CD4-positive, alpha-beta T cell treated with Interferon gamma for 1 hour (primary cell): ENCODE results near the gene SSRP1.
"Not testable (repeated sequence)": the region's sequence is repeated elsewhere in the genome, so short reads cannot be mapped to it uniquely, and the experiment has no call there.

ENCODE experiments used
- DNase-seq: peaks from one replicate; pipeline ENCODE4 v3.0.0-alpha.2; 2020

The SSRP1 gene, protein sequence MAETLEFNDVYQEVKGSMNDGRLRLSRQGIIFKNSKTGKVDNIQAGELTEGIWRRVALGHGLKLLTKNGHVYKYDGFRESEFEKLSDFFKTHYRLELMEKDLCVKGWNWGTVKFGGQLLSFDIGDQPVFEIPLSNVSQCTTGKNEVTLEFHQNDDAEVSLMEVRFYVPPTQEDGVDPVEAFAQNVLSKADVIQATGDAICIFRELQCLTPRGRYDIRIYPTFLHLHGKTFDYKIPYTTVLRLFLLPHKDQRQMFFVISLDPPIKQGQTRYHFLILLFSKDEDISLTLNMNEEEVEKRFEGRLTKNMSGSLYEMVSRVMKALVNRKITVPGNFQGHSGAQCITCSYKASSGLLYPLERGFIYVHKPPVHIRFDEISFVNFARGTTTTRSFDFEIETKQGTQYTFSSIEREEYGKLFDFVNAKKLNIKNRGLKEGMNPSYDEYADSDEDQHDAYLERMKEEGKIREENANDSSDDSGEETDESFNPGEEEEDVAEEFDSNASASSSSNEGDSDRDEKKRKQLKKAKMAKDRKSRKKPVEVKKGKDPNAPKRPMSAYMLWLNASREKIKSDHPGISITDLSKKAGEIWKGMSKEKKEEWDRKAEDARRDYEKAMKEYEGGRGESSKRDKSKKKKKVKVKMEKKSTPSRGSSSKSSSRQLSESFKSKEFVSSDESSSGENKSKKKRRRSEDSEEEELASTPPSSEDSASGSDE

GRCh38 chr11:57335343-57336110, at the start of gene SSRP1:
Gene SSRP1, minus strand, starts transcription at chr11:57335892. Its CDS starts 771 bp downstream, at chr11:57335121.
- DNase-seq: peak; percentile 90

DNA sequence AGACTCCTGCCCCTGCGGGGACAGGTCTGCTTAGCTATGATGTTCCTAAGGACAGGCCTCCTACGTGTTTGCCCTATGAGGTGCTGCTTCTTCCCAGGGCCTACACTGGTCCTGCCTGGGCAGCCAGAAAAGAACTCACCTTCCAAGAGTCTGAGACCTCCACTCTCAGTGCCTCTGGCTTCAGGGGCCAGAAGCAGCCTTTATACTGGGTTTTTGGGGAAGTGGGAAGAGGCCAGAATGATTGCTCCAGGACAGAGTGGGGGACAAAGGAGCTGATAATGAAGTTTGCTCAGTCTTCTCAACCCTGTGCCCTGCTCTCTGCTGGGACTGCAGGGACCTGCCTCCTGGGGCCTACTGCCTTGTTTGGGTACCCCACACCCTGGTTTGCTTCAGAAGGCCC, 45.3 kb upstream of the SSRP1 start, which contains the start of gene PRG3:
Gene PRG3 (minus strand): TSS at position 176 of the 400 bp plus-strand sequence. CDS start 442 bp downstream, outside the sequence.
- no peak for DNase-seq

- DNase-seq: no peak
Measured at GRCh38 chr11:57379732-57380131, 44.0 kb upstream of the SSRP1 start.

DNA sequence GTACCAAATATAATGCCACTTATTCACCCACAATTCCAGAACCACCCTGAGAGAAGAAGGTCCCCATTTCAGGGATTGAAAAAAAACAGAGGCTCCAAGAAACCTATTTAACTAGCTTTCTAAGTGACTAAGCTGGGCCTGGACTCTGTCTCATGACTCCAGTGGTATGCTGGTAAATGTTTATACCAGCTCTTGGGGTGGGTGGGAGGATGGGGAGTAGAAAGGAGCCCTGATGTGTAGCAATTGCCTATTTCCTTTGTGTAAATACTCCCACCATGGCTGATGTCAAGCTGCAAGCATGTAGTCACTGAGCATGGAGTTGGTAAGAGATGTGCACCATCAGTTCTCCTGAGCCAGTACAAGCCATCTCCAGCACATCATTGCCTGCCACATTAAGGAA, 42.5 kb upstream of the SSRP1 start:
- no peak for DNase-seq

- DNase-seq: no peak
Measured at GRCh38 chr11:57377107-57377506, 41.4 kb upstream of the SSRP1 start.

- no peak for DNase-seq
Measured at GRCh38 chr11:57376095-57377090, 40.7 kb upstream of the SSRP1 start.

GRCh38 chr11:57375490-57375889, 39.8 kb upstream of the SSRP1 start:
- DNase-seq: no peak

- DNase-seq: no peak
Measured at GRCh38 chr11:57374966-57375365, 39.3 kb upstream of the SSRP1 start.

GRCh38 chr11:57373146-57373545, 37.5 kb upstream of the SSRP1 start:
- DNase-seq: no peak

DNA sequence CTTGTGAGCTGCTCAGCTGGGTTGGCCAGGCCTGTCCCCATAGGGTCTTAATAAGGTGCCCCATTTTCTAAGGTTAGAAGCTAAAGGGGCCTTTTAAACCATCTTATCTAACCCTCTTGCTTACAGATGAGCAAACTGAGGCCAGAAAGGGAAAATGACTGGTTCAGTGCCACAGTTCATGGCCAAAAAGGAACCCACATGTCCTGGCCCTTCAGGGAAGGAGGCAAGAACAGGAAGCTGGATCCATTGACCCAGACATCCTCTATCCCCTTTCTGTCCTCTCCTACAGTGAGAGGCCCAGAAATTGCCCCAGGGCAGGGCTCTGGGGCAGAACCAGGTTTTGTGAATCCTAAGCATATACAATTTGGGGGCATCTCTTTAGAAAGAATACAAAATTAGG, 35.2 kb upstream of the SSRP1 start:
- DNase-seq: no peak

GRCh38 chr11:57370251-57370650, 34.6 kb upstream of the SSRP1 start:
- DNase-seq: no peak

- DNase-seq: no peak
Measured at GRCh38 chr11:57368845-57369232, 33.1 kb upstream of the SSRP1 start.

- no peak for DNase-seq
Measured at GRCh38 chr11:57368106-57368844, 32.6 kb upstream of the SSRP1 start.

- DNase-seq: no peak
Measured at GRCh38 chr11:57364851-57365660, 29.4 kb upstream of the SSRP1 start.

- DNase-seq: no peak
Measured at GRCh38 chr11:57363131-57364080, 27.7 kb upstream of the SSRP1 start.

- DNase-seq: no peak
Measured at GRCh38 chr11:57361926-57362325, 26.2 kb upstream of the SSRP1 start.

DNA sequence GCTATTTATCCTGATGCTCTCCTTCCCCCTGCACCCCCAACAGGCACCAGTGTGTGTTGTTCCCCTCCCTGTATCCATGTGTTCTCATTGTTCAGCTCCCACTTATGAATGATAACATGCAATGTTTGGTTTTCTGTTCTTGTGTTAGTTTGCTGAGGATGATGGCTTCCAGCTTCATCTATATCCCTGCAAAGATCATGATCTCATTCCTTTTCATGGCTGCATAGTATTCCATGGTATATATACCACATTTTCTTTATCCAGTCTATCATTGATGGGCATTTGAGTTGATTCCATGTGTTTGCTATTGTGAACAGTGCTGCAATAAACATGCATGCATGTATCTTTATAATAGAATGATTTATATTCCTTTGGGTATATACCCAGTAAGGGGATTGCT, 25.7 kb upstream of the SSRP1 start:
- DNase-seq: not testable (repeated sequence)

- DNase-seq: no peak
Measured at GRCh38 chr11:57360991-57361390, 25.3 kb upstream of the SSRP1 start.
